ENCODE results near the gene PLOD2.

DNA sequence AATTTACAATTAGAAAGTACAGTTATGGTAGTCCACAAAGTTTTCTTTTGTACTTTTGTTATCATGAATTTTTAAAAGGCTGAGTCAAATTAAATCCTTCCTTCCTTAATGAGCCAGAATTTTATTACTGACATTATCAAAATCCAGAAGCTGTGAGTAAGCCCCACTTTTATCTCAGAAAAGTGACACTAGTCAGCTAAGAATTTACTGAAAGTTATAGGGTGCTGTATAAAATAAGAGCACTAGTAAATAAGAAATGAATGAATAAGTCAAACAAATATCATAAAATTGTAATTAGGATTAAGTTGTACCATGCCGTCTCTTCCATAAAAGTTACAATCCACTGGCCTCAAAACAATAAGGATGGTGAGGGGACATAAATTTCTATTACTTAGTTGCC lies 15.3 kb downstream of the PLOD2 start:
- TF ChIP-seq, protein P1, sequence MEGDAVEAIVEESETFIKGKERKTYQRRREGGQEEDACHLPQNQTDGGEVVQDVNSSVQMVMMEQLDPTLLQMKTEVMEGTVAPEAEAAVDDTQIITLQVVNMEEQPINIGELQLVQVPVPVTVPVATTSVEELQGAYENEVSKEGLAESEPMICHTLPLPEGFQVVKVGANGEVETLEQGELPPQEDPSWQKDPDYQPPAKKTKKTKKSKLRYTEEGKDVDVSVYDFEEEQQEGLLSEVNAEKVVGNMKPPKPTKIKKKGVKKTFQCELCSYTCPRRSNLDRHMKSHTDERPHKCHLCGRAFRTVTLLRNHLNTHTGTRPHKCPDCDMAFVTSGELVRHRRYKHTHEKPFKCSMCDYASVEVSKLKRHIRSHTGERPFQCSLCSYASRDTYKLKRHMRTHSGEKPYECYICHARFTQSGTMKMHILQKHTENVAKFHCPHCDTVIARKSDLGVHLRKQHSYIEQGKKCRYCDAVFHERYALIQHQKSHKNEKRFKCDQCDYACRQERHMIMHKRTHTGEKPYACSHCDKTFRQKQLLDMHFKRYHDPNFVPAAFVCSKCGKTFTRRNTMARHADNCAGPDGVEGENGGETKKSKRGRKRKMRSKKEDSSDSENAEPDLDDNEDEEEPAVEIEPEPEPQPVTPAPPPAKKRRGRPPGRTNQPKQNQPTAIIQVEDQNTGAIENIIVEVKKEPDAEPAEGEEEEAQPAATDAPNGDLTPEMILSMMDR (IDR thresholded peaks at IDR 0.05), result no peak
- TF ChIP-seq POLR2A (IDR thresholded peaks at IDR 0.05), result no peak
